ENCODE data around the gene SLC4A9.

Gene SLC4A9

DNA sequence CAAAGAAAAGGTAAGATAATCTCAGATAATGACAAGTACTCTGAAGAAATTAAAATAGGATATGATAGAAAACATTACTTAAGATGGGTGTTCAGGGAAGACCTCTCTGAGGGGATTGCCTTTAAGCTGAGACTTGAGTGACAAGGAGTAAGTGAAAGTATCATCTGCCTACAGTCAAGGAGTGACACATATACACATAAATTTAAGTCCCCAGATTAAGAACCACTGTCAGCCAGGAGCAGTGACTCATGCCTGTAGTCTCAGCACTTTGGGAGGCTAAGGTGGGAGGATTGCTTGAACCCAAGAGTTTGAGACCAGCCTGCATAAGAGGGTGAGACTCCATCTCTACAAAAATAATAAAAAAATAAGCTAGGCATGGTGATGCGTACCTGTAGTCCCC is 22.0 kb downstream of the SLC4A9 start:
- Histone ChIP-seq H3K36me3 (ENCODE audit: insufficient read depth, low read length) (no peaks in the 10 kb centered on the region), H3K9me2 (ENCODE audit: low read depth, low read length) (no peaks in the 10 kb centered on the region), H3K79me2 (ENCODE audit: insufficient read depth, low read length) (no peaks in the 10 kb centered on the region), H2AFZ (ENCODE audit: low read length) (no peak overlapping the region), H3K4me2 (ENCODE audit: low read length) (no peak overlapping the region), H3K27me3 (ENCODE audit: insufficient read depth, low read length) (no peaks in the 10 kb centered on the region), H3F3A (ENCODE audit: insufficient read depth, low read length) (no peaks in the 10 kb centered on the region), H4K20me1 (ENCODE audit: insufficient read depth, low read length) (no peaks in the 10 kb centered on the region), H3K27ac (ENCODE audit: low read depth, low read length, poor library complexity, severe bottlenecking) (no peak overlapping the region), H3K4me3 (ENCODE audit: low read depth, low read length, poor library complexity, severe bottlenecking) (no peak overlapping the region), H3K4me1 (ENCODE audit: insufficient read depth, low read length, severe bottlenecking) (no peaks in the 10 kb centered on the region), H3K9ac (ENCODE audit: low read length) (no peak overlapping the region), H3K9me3 (ENCODE audit: low read length) (0 out of 2 replicates have a peak, but pooled peaks cover 3% of the 10 kb centered on the region)
- TF ChIP-seq EZH2 (IDR thresholded peaks at IDR 0.05; ENCODE audit: borderline replicate concordance, low read length): no peak
- TF ChIP-seq, protein P1, sequence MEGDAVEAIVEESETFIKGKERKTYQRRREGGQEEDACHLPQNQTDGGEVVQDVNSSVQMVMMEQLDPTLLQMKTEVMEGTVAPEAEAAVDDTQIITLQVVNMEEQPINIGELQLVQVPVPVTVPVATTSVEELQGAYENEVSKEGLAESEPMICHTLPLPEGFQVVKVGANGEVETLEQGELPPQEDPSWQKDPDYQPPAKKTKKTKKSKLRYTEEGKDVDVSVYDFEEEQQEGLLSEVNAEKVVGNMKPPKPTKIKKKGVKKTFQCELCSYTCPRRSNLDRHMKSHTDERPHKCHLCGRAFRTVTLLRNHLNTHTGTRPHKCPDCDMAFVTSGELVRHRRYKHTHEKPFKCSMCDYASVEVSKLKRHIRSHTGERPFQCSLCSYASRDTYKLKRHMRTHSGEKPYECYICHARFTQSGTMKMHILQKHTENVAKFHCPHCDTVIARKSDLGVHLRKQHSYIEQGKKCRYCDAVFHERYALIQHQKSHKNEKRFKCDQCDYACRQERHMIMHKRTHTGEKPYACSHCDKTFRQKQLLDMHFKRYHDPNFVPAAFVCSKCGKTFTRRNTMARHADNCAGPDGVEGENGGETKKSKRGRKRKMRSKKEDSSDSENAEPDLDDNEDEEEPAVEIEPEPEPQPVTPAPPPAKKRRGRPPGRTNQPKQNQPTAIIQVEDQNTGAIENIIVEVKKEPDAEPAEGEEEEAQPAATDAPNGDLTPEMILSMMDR (IDR thresholded peaks at IDR 0.05; ENCODE audit: low read length): no peak

- H3K27ac ChIP-seq (ENCODE audit: low read depth, low read length, poor library complexity, severe bottlenecking): no peak overlapping the region
- no peak overlapping the region for H3K9ac ChIP-seq (ENCODE audit: low read length)
- no peaks in the 10 kb centered on the region for H3K79me2 ChIP-seq (ENCODE audit: insufficient read depth, low read length)
- no peaks in the 10 kb centered on the region for H3K36me3 ChIP-seq (ENCODE audit: insufficient read depth, low read length)
- no peaks in the 10 kb centered on the region for H3K9me2 ChIP-seq (ENCODE audit: low read depth, low read length)
- TF ChIP-seq, protein P1 (IDR thresholded peaks at IDR 0.05; ENCODE audit: low read length): no peak
- no peak for TF ChIP-seq EZH2 (IDR thresholded peaks at IDR 0.05; ENCODE audit: borderline replicate concordance, low read length)
- no peak overlapping the region for H3K4me3 ChIP-seq (ENCODE audit: low read depth, low read length, poor library complexity, severe bottlenecking)
- H3F3A ChIP-seq (ENCODE audit: insufficient read depth, low read length): no peaks in the 10 kb centered on the region
- no peak overlapping the region for H3K4me2 ChIP-seq (ENCODE audit: low read length)
- H3K27me3 ChIP-seq (ENCODE audit: insufficient read depth, low read length): no peaks in the 10 kb centered on the region
- 0 out of 2 replicates have a peak, but pooled peaks cover 3% of the 10 kb centered on the region for H3K9me3 ChIP-seq (ENCODE audit: low read length)
- no peak overlapping the region for H2AFZ ChIP-seq (ENCODE audit: low read length)
- no peaks in the 10 kb centered on the region for H3K4me1 ChIP-seq (ENCODE audit: insufficient read depth, low read length, severe bottlenecking)
- H4K20me1 ChIP-seq (ENCODE audit: insufficient read depth, low read length): no peaks in the 10 kb centered on the region
Observed at GRCh38 chr5:140382866-140383265, 22.9 kb downstream of the SLC4A9 start.

DNA sequence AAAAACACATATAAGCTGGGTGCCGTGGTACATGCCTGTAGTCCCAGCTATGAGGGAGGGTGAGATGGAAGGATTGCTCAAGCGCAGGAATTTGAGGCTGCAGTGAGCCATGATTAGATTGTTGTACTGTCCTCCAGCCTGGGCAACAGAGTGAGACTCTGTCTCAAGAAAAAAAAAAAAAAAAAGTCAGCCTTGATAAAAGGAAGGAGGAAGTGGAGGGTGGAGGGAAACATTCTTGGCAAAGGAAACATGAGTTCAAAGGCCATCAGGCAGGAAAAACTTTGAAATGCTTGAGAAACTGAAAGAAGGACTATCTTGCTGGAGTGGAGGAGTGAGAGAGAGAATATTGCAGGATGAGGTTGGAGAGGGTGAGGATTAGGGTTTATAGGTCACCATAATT is 23.3 kb downstream of the SLC4A9 start:
- H3K9ac ChIP-seq (ENCODE audit: low read length): no peak overlapping the region
- no peaks in the 10 kb centered on the region for H3K27me3 ChIP-seq (ENCODE audit: insufficient read depth, low read length)
- H3K4me1 ChIP-seq (ENCODE audit: insufficient read depth, low read length, severe bottlenecking): no peaks in the 10 kb centered on the region
- 0 out of 2 replicates have a peak, but pooled peaks cover 3% of the 10 kb centered on the region for H3K9me3 ChIP-seq (ENCODE audit: low read length)
- TF ChIP-seq, protein P1 (IDR thresholded peaks at IDR 0.05; ENCODE audit: low read length): no peak
- TF ChIP-seq EZH2 (IDR thresholded peaks at IDR 0.05; ENCODE audit: borderline replicate concordance, low read length): no peak
- H3K4me2 ChIP-seq (ENCODE audit: low read length): no peak overlapping the region
- H3K9me2 ChIP-seq (ENCODE audit: low read depth, low read length): no peaks in the 10 kb centered on the region
- no peaks in the 10 kb centered on the region for H3K36me3 ChIP-seq (ENCODE audit: insufficient read depth, low read length)
- H3K79me2 ChIP-seq (ENCODE audit: insufficient read depth, low read length): no peaks in the 10 kb centered on the region
- no peak overlapping the region for H2AFZ ChIP-seq (ENCODE audit: low read length)
- no peak overlapping the region for H3K4me3 ChIP-seq (ENCODE audit: low read depth, low read length, poor library complexity, severe bottlenecking)
- H4K20me1 ChIP-seq (ENCODE audit: insufficient read depth, low read length): no peaks in the 10 kb centered on the region
- H3F3A ChIP-seq (ENCODE audit: insufficient read depth, low read length): no peaks in the 10 kb centered on the region
- H3K27ac ChIP-seq (ENCODE audit: low read depth, low read length, poor library complexity, severe bottlenecking): no peak overlapping the region
